PC-3 (cell line): Measurements from ENCODE around the gene RANBP3.

Experiments used
- CTCF ChIP-seq: fragments of 300-600 bp; sonication (generic); conservative IDR thresholded peaks from 2 replicates; pipeline ENCODE4 v1.5.1; 2017; ENCODE audit warnings: antibody characterized with exemption, low read depth, mild to moderate bottlenecking, low read length
- EZH2 ChIP-seq: fragments of 300-600 bp; sonication (generic); IDR thresholded peaks from one replicate; pipeline ENCODE4 v1.6.1; 2017; ENCODE audit warnings: antibody characterized with exemption, mild to moderate bottlenecking, low read length; ENCODE audit not compliant: unreplicated experiment
- EZH2phosphoT487 ChIP-seq: fragments of 300-600 bp; sonication (generic); IDR thresholded peaks from 2 replicates; pipeline ENCODE4 v1.6.1; 2018; ENCODE audit warnings: mild to moderate bottlenecking, antibody characterized with exemption, low read length, borderline replicate concordance

GRCh38 chr19:5908773-5909442 lies 69.0 kb downstream of the RANBP3 start:
- TF ChIP-seq EZH2 (no peak), CTCF (no peak), EZH2phosphoT487 (no peak)
